ENCODE measurements around the gene UVSSA.
"Not testable (repeated sequence)": the region's sequence is repeated elsewhere in the genome, so short reads cannot be mapped to it uniquely, and the experiment has no call there.

Gene UVSSA

GRCh38 chr4:1329408-1330371 lies 17.3 kb upstream of the UVSSA start:
- peak; percentile 89 for DNase-seq (ENCODE audit: low read depth)
- no peak overlapping the region for H3K4me3 ChIP-seq (ENCODE audit: low read length)
- TF ChIP-seq CTCF (IDR thresholded peaks at IDR 0.05; ENCODE audit: insufficient read depth, low read depth, low read length, missing control alignments) = no peak

GRCh38 chr4:1330761-1331590 lies 16.0 kb upstream of the UVSSA start:
- no peak overlapping the region for H3K4me3 ChIP-seq (ENCODE audit: low read length)
- DNase-seq (ENCODE audit: low read depth) = no peak
- TF ChIP-seq CTCF (IDR thresholded peaks at IDR 0.05; ENCODE audit: insufficient read depth, low read depth, low read length, missing control alignments) = no peak

- TF ChIP-seq CTCF (IDR thresholded peaks at IDR 0.05; ENCODE audit: insufficient read depth, low read depth, low read length, missing control alignments) = no peak
- no peak overlapping the region for H3K4me3 ChIP-seq (ENCODE audit: low read length)
- no peak for DNase-seq (ENCODE audit: low read depth)
Measured at GRCh38 chr4:1331591-1332353, 15.2 kb upstream of the UVSSA start.

- no peak for DNase-seq (ENCODE audit: low read depth)
Measured at GRCh38 chr4:1332686-1333085, 14.3 kb upstream of the UVSSA start.

GRCh38 chr4:1333256-1333655 lies 13.8 kb upstream of the UVSSA start:
- TF ChIP-seq CTCF (IDR thresholded peaks at IDR 0.05; ENCODE audit: insufficient read depth, low read depth, low read length, missing control alignments) = no peak
- no peak overlapping the region for H3K4me3 ChIP-seq (ENCODE audit: low read length)
- DNase-seq (ENCODE audit: low read depth) = no peak

More at GRCh38 chr4:1332686-1333085, 14.3 kb upstream of the UVSSA start:
- H3K4me3 ChIP-seq (ENCODE audit: low read length) = no peak overlapping the region
- TF ChIP-seq CTCF (IDR thresholded peaks at IDR 0.05; ENCODE audit: insufficient read depth, low read depth, low read length, missing control alignments) = no peak

GRCh38 chr4:1333851-1334578 lies 13.0 kb upstream of the UVSSA start:
- not testable (repeated sequence) for DNase-seq (ENCODE audit: low read depth); H3K4me3 ChIP-seq (ENCODE audit: low read length)
